Activated T-cell treated with anti-CD3 and anti-CD28 coated beads, Interleukin-2, amount 50 U/mL, for 72 hours (primary cell): ENCODE measurements around the gene OBSCN. TPM values are rescaled to one million over a fixed set of nuclear protein-coding genes. Genes with fewer than 3 reads are reported as not detected.
A peak's percentile ranks its signal among the peaks of the same experiment; 100 is the strongest.

ENCODE experiments used
- ATAC-seq, 2 donors: fragments of 150-1000 bp; cut with Tn5 transposase; replicated peaks in 1 of 2; 2 replicates each; pipeline ENCODE4 v1.10.0; 2021; ENCODE audit warnings: moderate library complexity in 2 of 2, mild to moderate bottlenecking in 1 of 2
- DNase-seq, 2 donors: peaks; one replicate each; pipeline ENCODE4 v3.0.0; 2021 to 2022; ENCODE audit warnings: mixed read lengths in 1 of 2
- H3K27ac Mint-ChIP-seq: one replicate; pipeline ENCODE4 v1.8.0; 2022; ENCODE audit warnings: mild to moderate bottlenecking, moderate library complexity, mixed read lengths
- H3K27me3 Mint-ChIP-seq: one replicate; pipeline ENCODE4 v1.8.0; 2022; ENCODE audit warnings: low read depth, mixed read lengths
- H3K36me3 Mint-ChIP-seq, 2 donors: one replicate each; pipeline ENCODE4 v1.8.0; 2022; ENCODE audit warnings: mixed read lengths in 2 of 2, mild to moderate bottlenecking in 1 of 2; ENCODE audit not compliant: insufficient read depth in 2 of 2
- H3K4me1 Mint-ChIP-seq: one replicate; pipeline ENCODE4 v1.8.0; 2022; ENCODE audit warnings: low read depth, mixed read lengths
- H3K4me3 Mint-ChIP-seq, 2 donors: one replicate each; pipeline ENCODE4 v1.8.0; 2022; ENCODE audit warnings: mild to moderate bottlenecking in 2 of 2, mixed read lengths in 2 of 2, moderate library complexity in 2 of 2
- H3K9me3 Mint-ChIP-seq, 2 donors: one replicate each; pipeline ENCODE4 v1.8.0; 2022; ENCODE audit warnings: mixed read lengths in 2 of 2
- total RNA-seq, 2 donors: library from RNA; stranded (reverse); gene quantifications; one replicate each; pipeline ENCODE4 v1.2.3, GENCODE V29; 2022

OBSCN gene
- total RNA-seq, 2 donors from 2014 or later: 25.0 to 27.7 TPM

DNA sequence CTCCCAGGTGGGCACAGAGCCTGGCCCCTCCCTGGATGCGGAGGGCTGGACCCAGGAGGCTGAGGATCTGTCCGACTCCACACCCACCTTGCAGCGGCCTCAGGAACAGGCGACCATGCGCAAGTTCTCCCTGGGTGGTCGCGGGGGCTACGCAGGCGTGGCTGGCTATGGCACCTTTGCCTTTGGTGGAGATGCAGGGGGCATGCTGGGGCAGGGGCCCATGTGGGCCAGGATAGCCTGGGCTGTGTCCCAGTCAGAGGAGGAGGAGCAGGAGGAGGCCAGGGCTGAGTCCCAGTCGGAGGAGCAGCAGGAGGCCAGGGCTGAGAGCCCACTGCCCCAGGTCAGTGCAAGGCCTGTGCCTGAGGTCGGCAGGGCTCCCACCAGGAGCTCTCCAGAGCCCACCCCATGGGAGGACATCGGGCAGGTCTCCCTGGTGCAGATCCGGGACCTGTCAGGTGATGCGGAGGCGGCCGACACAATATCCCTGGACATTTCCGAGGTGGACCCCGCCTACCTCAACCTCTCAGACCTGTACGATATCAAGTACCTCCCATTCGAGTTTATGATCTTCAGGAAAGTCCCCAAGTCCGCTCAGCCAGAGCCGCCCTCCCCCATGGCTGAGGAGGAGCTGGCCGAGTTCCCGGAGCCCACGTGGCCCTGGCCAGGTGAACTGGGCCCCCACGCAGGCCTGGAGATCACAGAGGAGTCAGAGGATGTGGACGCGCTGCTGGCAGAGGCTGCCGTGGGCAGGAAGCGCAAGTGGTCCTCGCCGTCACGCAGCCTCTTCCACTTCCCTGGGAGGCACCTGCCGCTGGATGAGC, 164.5 kb downstream of the OBSCN start:
- Mint-ChIP-seq H3K4me1 (no peaks in the 10 kb centered on the region), H3K27ac (no peak overlapping the region), H3K27me3 (no peaks in the 10 kb centered on the region), H3K36me3 (no peaks in the 10 kb centered on the region), H3K4me3 (no peak overlapping the region), H3K9me3 (no peaks in the 10 kb centered on the region)
- no peak for ATAC-seq
- DNase-seq: no peak

DNA sequence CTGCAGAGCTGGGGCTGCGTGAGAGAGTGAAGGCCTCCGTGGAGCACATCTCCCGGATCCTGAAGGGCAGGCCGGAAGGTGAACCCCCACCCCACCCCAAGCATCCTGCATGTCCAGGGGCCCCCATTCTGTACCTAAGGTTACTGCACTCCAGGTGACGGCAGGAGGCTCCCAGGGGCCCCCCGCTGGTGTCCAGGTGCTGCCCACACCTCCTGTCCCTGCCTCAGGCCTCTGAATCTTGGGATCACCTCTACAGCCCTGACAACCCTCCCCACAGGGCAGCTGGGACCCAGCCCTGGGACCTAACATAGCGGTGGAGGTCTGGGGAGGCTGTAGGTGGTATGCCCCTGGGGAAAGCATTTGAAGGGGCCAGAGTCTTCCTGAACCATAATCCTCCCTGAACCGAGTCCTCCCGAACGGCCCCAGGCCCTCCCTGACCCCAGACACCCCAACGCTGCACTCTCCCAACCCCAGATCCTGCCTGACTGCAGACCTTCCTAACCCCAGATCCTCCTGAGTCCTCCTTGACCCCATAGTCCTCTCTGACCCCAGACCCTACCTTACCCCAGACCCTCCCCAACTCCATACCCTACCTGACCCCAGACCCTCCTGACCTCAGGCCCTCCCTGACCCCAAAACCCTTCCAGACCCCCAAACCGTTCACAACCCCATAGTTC, 165.3 kb downstream of the OBSCN start:
- DNase-seq: no peak
- no peak overlapping the region for H3K27ac Mint-ChIP-seq

DNA sequence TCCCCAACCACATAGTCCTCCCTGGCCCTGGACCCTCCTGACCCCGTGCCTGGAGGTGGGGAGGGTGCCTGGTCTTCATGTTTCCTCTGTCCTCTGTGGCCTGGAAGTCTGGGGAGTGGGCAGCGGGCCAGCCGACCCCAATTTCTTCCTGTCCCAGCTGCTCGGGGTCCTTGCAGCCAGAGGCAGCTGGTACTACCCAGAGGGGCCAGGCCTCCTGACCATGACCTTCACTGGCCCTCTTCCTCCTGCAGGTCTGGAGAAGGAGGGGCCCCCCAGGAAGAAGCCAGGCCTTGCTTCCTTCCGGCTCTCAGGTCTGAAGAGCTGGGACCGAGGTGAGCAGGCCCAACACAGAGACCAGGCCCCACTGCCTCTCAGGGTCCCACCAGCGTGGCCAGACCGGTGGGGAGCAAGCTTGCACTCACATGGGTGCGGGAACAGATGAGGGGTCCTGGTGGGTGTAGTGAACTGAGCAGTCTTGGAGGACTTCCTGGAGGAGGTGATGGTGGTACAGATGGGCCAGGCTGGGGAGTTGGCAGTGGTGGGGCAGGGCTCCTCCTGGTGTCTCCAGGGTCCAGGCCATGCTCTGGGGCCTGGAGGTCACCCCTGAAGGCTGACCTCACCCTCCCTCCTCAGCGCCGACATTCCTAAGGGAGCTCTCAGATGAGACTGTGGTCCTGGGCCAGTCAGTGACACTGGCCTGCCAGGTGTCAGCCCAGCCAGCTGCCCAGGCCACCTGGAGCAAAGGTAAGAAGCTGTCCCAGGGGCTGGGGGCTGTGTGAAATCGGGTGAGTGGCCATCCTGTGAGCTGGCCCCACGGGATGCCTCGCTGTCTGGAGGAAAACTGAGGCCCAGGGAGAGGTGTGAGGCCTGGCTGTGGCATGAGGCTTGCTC, 166.1 kb downstream of the OBSCN start:
- ATAC-seq: no peak
- H3K4me1 Mint-ChIP-seq: peaks cover 4% of the 10 kb centered on the region
- DNase-seq: no peak
- H3K27me3 Mint-ChIP-seq: peaks cover 3% of the 10 kb centered on the region
- H3K4me3 Mint-ChIP-seq: no peak overlapping the region
- no peak overlapping the region for H3K27ac Mint-ChIP-seq
- no peaks in the 10 kb centered on the region for H3K36me3 Mint-ChIP-seq
- no peaks in the 10 kb centered on the region for H3K9me3 Mint-ChIP-seq

More for the DNA sequence above, 165.3 kb downstream of the OBSCN start:
- ATAC-seq: no peak
- Mint-ChIP-seq H3K36me3 (no peaks in the 10 kb centered on the region), H3K27me3 (no peaks in the 10 kb centered on the region), H3K9me3 (no peaks in the 10 kb centered on the region), H3K4me3 (no peak overlapping the region), H3K4me1 (no peaks in the 10 kb centered on the region)

DNA sequence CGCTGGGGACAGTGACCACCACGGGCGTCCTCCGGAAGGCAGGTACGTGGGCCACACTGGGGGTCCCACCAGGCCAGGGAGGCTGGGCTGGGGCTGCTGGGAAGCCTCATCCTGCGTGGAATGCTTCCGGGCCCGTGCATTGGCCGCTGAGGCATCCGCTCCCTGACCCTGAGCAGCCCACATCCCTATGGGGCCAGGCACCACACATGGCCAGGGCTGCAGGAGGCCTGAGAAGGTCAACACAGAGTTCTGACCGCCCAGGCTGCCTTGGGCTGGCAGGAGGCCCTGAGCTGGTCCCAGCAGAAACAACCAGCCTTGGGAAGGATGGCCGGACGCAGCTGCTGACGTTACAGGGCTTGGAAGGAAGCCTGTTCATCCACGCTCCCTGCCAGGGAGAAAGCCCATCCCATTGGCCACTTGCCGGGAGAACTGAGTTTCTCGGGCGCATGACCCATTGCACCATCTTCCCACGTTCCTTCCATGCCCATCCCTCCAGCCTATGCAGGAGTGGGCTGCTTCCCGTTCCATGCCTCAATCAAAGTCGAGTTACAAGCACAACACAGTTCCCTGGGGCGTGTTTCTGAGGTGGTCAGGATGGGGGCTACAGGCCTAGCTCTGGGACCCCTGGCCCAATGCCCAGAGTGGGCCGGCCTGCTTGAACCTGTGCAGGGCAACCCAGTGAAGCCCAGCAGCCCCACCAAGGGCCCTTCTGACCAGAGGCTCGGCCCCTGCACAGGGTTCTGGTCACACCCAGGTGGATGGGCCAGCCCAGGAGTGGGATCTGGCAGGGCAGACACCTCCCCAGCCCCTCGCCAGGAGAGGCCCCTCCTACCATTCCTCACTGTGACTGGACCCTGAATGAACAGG, 167.1 kb downstream of the OBSCN start:
- Mint-ChIP-seq H3K4me3 (no peak overlapping the region), H3K27ac (no peak overlapping the region), H3K27me3 (peaks cover 13% of the 10 kb centered on the region), H3K9me3 (no peaks in the 10 kb centered on the region), H3K36me3 (no peaks in the 10 kb centered on the region), H3K4me1 (peaks cover 8% of the 10 kb centered on the region)
- DNase-seq: no peak
- ATAC-seq: no peak

DNA sequence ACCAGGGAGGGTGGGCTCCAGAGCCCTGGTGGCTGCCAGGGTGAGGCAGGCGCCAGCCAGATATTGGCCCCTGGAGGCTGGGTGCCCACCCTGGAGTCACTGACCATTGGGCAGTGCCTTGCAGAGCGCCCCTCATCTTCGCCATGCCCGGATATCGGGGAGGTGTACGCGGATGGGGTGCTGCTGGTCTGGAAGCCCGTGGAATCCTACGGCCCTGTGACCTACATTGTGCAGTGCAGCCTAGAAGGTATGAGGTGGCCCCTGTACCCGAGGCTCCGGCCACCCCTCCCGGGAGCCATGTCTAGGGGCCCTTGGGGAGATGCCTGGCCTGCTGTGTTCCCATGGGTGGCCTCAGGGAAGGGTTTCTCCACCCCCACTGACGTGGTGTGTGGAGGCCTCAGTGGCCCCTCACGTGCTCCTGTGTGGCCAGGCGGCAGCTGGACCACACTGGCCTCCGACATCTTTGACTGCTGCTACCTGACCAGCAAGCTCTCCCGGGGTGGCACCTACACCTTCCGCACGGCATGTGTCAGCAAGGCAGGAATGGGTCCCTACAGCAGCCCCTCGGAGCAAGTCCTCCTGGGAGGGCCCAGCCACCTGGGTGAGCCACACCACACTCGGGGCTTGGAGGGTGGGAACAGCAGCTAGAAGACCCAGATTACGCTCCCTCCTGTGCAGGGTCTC, 167.9 kb downstream of the OBSCN start:
- DNase-seq (no peak), ATAC-seq (no peak)
- Mint-ChIP-seq H3K36me3 (no peaks in the 10 kb centered on the region), H3K4me3 (no peak overlapping the region), H3K4me1 (peaks cover 8% of the 10 kb centered on the region), H3K27ac (no peak overlapping the region), H3K9me3 (no peaks in the 10 kb centered on the region), H3K27me3 (peaks cover 20% of the 10 kb centered on the region)

DNA sequence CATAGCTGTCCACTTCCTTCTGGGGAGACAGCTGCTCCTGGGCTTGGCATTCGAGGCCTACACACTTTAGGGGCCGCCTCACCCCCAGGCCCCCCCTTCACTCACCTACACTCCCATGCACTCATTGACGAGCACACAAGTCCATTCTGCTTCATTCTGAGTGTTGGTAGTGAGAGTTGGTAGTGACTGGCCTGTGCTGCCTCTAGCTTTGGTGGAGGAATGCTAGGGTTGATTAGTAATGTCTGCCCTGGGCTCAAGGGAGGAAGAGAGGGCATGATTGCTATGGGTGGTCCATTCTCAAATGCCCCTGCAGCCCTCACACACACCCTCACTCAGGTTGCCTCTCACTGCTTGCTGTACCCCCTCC, 168.4 kb downstream of the OBSCN start:
- H3K9me3 Mint-ChIP-seq: no peaks in the 10 kb centered on the region

DNA sequence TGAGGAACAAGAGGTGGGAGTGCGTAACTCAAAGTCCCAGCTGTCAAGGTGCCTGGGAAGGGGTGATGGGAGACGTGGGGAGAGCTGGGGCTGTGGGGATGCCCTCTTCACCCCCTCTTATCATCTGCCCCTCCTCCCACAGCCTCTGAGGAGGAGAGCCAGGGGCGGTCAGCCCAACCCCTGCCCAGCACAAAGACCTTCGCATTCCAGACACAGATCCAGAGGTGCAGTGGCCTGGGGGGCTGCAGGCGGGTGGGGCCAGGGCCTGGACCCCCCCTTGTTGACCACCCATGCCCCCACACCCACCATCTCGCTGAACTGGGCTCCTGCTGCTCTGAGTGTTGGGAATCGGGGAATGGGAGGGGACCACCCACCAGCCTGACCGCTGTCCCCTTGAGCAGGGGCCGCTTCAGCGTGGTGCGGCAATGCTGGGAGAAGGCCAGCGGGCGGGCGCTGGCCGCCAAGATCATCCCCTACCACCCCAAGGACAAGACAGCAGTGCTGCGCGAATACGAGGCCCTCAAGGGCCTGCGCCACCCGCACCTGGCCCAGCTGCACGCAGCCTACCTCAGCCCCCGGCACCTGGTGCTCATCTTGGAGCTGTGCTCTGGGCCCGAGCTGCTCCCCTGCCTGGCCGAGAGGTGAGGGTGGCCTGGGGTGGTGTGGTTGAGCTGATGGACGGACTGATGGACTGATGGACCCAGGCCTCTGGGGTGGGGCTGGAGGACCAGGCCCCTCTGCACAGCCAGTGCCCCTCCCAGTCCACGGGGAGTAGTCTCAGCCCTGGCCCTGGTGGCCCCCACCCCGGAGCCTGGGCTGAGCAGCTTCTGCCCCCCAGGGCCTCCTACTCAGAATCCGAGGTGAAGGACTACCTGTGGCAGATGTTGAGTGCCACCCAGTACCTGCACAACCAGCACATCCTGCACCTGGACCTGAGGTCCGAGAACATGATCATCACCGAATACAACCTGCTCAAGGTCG, 169.1 kb downstream of the OBSCN start:
- no peak overlapping the region for H3K27ac Mint-ChIP-seq
- no peaks in the 10 kb centered on the region for H3K36me3 Mint-ChIP-seq
- no peak for DNase-seq
- H3K4me1 Mint-ChIP-seq: peaks cover 8% of the 10 kb centered on the region
- no peaks in the 10 kb centered on the region for H3K9me3 Mint-ChIP-seq
- no peak overlapping the region for H3K4me3 Mint-ChIP-seq
- peaks cover 25% of the 10 kb centered on the region for H3K27me3 Mint-ChIP-seq
- ATAC-seq: no peak

More for the DNA sequence above, 168.4 kb downstream of the OBSCN start:
- Mint-ChIP-seq H3K36me3 (no peaks in the 10 kb centered on the region), H3K27me3 (peaks cover 25% of the 10 kb centered on the region), H3K4me3 (no peak overlapping the region), H3K4me1 (peaks cover 8% of the 10 kb centered on the region), H3K27ac (no peak overlapping the region)
- no peak for ATAC-seq
- no peak for DNase-seq

DNA sequence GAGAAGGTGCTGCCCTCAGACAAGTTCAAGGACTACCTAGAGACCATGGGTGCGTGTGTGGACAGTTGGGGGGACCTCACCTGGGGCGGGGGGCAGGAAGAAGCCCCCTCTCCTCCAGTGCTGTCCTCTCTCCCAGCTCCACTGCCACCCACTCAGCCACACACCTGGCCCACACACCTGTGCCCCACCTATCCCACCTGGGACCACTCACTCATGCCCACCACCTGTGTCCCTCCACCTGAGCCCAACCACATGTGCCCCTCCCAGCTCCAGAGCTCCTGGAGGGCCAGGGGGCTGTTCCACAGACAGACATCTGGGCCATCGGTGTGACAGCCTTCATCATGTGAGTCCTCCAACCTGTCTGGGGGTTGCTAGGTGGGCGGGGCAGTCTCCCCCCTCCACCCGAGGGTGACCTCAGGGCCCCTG, 169.8 kb downstream of the OBSCN start:
- ATAC-seq (no peak), DNase-seq (no peak)
- Mint-ChIP-seq H3K4me1 (peaks cover 8% of the 10 kb centered on the region), H3K36me3 (no peaks in the 10 kb centered on the region), H3K27me3 (peaks cover 25% of the 10 kb centered on the region), H3K4me3 (peak overlapping the region in 1 of 2 donors; percentile 27), H3K9me3 (no peaks in the 10 kb centered on the region), H3K27ac (no peak overlapping the region)

DNA sequence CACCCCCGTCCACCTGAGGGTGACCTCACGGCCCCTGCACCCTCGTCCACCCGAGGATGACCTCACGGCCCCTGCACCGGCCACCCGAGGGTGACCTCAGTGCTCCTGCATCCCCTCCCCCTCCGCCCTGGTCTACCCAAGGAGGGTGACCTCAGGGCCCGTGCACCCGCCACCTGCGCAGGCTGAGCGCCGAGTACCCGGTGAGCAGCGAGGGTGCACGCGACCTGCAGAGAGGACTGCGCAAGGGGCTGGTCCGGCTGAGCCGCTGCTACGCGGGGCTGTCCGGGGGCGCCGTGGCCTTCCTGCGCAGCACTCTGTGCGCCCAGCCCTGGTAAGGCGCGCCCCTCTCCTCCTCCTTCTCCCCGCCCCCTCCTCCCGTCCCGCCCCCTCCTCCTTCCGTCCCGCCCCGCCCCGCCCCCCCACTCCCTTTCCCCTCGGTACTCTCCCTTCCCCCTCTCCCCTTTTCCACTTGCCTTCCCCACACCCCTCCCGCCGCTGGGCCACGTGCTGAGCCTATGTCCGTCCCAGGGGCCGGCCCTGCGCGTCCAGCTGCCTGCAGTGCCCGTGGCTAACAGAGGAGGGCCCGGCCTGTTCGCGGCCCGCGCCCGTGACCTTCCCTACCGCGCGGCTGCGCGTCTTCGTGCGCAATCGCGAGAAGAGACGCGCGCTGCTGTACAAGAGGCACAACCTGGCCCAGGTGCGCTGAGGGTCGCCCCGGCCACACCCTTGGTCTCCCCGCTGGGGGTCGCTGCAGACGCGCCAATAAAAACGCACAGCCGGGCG, 170.4 kb downstream of the OBSCN start:
- ATAC-seq (peak; percentile 80 to 82), DNase-seq (peak; percentile 75 to 81)
- peaks cover 25% of the 10 kb centered on the region for H3K27me3 Mint-ChIP-seq
- H3K36me3 Mint-ChIP-seq: no peaks in the 10 kb centered on the region
- H3K9me3 Mint-ChIP-seq: no peaks in the 10 kb centered on the region
- H3K27ac Mint-ChIP-seq: no peak overlapping the region
- peak overlapping the region; percentile 83 to 91 for H3K4me3 Mint-ChIP-seq
- peaks cover 8% of the 10 kb centered on the region for H3K4me1 Mint-ChIP-seq

DNA sequence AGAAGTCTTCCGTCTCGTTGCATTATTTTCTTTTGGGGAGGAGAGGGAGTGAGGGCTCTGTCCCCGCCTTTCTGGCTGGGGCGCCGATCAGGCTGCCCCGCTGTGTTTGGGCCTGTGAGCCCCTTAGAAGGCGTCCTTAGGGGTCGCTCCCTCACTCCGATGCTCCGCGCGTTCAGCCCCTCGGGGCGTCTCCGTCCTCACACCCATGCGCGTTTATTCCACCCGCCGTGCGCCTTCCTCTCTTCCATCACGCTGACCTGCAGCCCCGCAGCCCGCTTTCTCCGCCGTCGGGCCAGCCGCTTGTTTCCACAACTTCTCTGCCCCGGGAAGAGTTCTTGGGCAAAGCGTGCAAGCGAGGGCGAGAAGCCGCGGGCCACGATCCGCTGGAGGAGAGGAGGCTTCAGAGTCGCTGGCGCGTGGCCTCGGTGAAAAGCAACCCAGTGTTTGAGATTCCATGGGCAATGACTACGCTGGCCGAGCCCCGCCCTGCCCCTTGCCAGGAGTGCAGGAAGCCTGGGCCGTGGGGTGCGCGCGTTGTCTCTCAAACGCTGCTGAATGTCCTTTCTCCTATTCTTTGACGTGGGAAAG, 171.1 kb downstream of the OBSCN start:
- peak overlapping the region; percentile 83 to 91 for H3K4me3 Mint-ChIP-seq

More for the DNA sequence above, 171.1 kb downstream of the OBSCN start:
- H3K9me3 Mint-ChIP-seq: no peaks in the 10 kb centered on the region
- H3K4me1 Mint-ChIP-seq: peaks cover 8% of the 10 kb centered on the region
- H3K36me3 Mint-ChIP-seq: no peaks in the 10 kb centered on the region
- DNase-seq: peak in 1 of 2 donors; percentile 8
- peak; percentile 8 to 17 for ATAC-seq
- peaks cover 25% of the 10 kb centered on the region for H3K27me3 Mint-ChIP-seq
- H3K27ac Mint-ChIP-seq: no peak overlapping the region
